Astrocyte of the spinal cord (primary cell): ENCODE data around the gene AKAP8L.
"Not testable (repeated sequence)": the region's sequence is repeated elsewhere in the genome, so short reads cannot be mapped to it uniquely, and the experiment has no call there.

Source experiments
- DNase-seq: peaks from one replicate; pipeline ENCODE4 v3.0.0; 2011; ENCODE audit warnings: low read depth, low spot score
- H3K4me3 ChIP-seq: 2 replicates; pipeline ENCODE4 v1.5.1; 2011; ENCODE audit warnings: low read depth, mild to moderate bottlenecking, low read length, moderate library complexity
- CTCF ChIP-seq: IDR thresholded peaks from 2 replicates; pipeline ENCODE4 v1.5.1; 2012; ENCODE audit warnings: low read depth, mild to moderate bottlenecking, low read length, inconsistent platforms
- in situ Hi-C: cut with HindIII; loops from 2 replicates; pipeline ENCODE4 v1.10.0; 2017; ENCODE audit warnings: low sequenced_read_pairs

AKAP8L gene

GRCh38 chr19:15412832-15413231 is 6.0 kb downstream of the AKAP8L start:
- no peak for TF ChIP-seq CTCF
- no peak for DNase-seq
- in situ Hi-C loops: no loop called here
- no peak overlapping the region for H3K4me3 ChIP-seq

- in situ Hi-C loops, H3K4me3 ChIP-seq, DNase-seq: not testable (repeated sequence)
Observed at GRCh38 chr19:15411351-15411750, 7.4 kb downstream of the AKAP8L start.

GRCh38 chr19:15404780-15405211 is 14.0 kb downstream of the AKAP8L start:
- in situ Hi-C loops: no loop called here
- no peak overlapping the region for H3K4me3 ChIP-seq
- no peak for DNase-seq
- no peak for TF ChIP-seq CTCF

- H3K4me3 ChIP-seq: no peak overlapping the region
- TF ChIP-seq CTCF: no peak
- DNase-seq: no peak
- in situ Hi-C loops: no loop called here
Observed at GRCh38 chr19:15404097-15404779, 14.6 kb downstream of the AKAP8L start.

GRCh38 chr19:15403151-15403531 is 15.6 kb downstream of the AKAP8L start:
- TF ChIP-seq CTCF: no peak
- no peak overlapping the region for H3K4me3 ChIP-seq
- in situ Hi-C loops: no loop called here
- DNase-seq: no peak

GRCh38 chr19:15402411-15403150 is 16.2 kb downstream of the AKAP8L start:
- TF ChIP-seq CTCF: no peak
- no peak for DNase-seq
- in situ Hi-C loops: no loop called here
- H3K4me3 ChIP-seq: no peak overlapping the region

- no peak for DNase-seq
- H3K4me3 ChIP-seq: no peak overlapping the region
- TF ChIP-seq CTCF: no peak
- in situ Hi-C loops: no loop called here
Observed at GRCh38 chr19:15401397-15401710, 17.4 kb downstream of the AKAP8L start.
